DOHH2 (cell line): ENCODE results near the gene NUCKS1.

Source experiments
- H3F3A ChIP-seq: fragments of 200-600 bp; sonication (generic), shearing (Covaris generic); 2 replicates; pipeline ENCODE4 v1.6.0; 2016; ENCODE audit warnings: antibody characterized with exemption, mild to moderate bottlenecking; ENCODE audit not compliant: control insufficient read depth, insufficient read depth
- H3K27ac ChIP-seq: fragments of 200-600 bp; sonication (generic); 2 replicates; pipeline ENCODE4 v1.5.1; 2014; ENCODE audit warnings: low read depth, mild to moderate bottlenecking, low read length, moderate library complexity
- H3K27me3 ChIP-seq: fragments of 200-600 bp; sonication (generic); 2 replicates; pipeline ENCODE4 v1.6.1; 2014; ENCODE audit warnings: mild to moderate bottlenecking, low read length, mixed read lengths; ENCODE audit not compliant: control insufficient read depth
- H3K36me3 ChIP-seq: fragments of 200-600 bp; sonication (generic); 2 replicates; pipeline ENCODE4 v1.6.1; 2014; ENCODE audit warnings: mild to moderate bottlenecking, low read length, moderate library complexity, mixed read lengths; ENCODE audit not compliant: control insufficient read depth
- H3K4me1 ChIP-seq: fragments of 200-600 bp; sonication (generic); 2 replicates; pipeline ENCODE4 v1.6.1; 2014; ENCODE audit warnings: mild to moderate bottlenecking, low read length, mixed read lengths; ENCODE audit not compliant: control insufficient read depth
- H3K4me2 ChIP-seq: fragments of 200-600 bp; sonication (generic); 2 replicates; pipeline ENCODE4 v1.6.0; 2014; ENCODE audit warnings: mild to moderate bottlenecking, low read length, moderate library complexity
- H3K4me3 ChIP-seq: fragments of 200-600 bp; sonication (generic); 2 replicates; pipeline ENCODE4 v1.5.1; 2014; ENCODE audit warnings: mild to moderate bottlenecking, low read length, mixed read lengths
- H3K79me2 ChIP-seq: fragments of 200-600 bp; sonication (generic); 2 replicates; pipeline ENCODE4 v1.6.1; 2014; ENCODE audit warnings: mild to moderate bottlenecking, low read length, mixed read lengths; ENCODE audit not compliant: control insufficient read depth
- H3K9me2 ChIP-seq: fragments of 200-600 bp; sonication (generic); replicated peaks from 2 replicates; pipeline ENCODE4 v1.6.1; 2014; ENCODE audit warnings: mild to moderate bottlenecking, low read length, mixed read lengths; ENCODE audit not compliant: control insufficient read depth
- H3K9me3 ChIP-seq: fragments of 200-600 bp; sonication (generic); 2 replicates; pipeline ENCODE4 v1.6.1; 2014; ENCODE audit warnings: antibody characterized with exemption, low read length, mixed read lengths; ENCODE audit not compliant: control insufficient read depth, insufficient read depth
- H4K20me1 ChIP-seq: fragments of 200-600 bp; sonication (generic); 2 replicates; pipeline ENCODE4 v1.6.0; 2014; ENCODE audit warnings: low read depth, mild to moderate bottlenecking, antibody characterized with exemption, low read length, moderate library complexity; ENCODE audit not compliant: control insufficient read depth, insufficient read depth
- EZH2phosphoT487 ChIP-seq: fragments of 200-600 bp; sonication (generic); IDR thresholded peaks from 2 replicates; pipeline ENCODE4 v1.6.1; 2017; ENCODE audit warnings: borderline replicate concordance, mild to moderate bottlenecking, antibody characterized with exemption, low read length, moderate library complexity, mixed read lengths
- TF ChIP-seq, protein P1 (sequence below): fragments of 200-600 bp; sonication (generic); IDR thresholded peaks from one replicate; pipeline ENCODE4 v1.5.1; 2014; ENCODE audit warnings: antibody characterized with exemption, mild to moderate bottlenecking, low read depth, low read length; ENCODE audit not compliant: poor library complexity, severe bottlenecking

NUCKS1 gene

DNA sequence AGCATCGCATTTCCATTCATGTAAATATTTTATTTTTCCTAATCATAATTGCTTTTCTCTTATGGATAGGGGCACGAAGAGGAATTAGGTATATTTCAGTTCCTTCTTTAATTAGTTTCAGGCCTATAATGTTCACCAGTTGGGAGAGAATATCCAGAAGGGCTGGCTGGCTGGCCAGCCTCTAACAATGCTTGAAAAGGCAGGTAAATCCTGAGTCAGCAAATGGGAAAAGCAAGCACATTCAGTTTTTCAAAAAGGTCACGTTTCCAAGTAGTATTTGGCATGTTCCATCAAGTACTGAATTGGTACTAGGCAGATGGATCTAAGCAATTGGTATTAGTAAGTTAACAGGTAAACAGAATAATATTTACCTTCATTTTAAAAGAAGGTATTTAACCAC lies 17.3 kb upstream of the NUCKS1 start:
- H3K9me2 ChIP-seq, result no peaks in the 10 kb centered on the region
- H3K4me2 ChIP-seq, result no peak overlapping the region
- H3K27me3 ChIP-seq, result no peaks in the 10 kb centered on the region
- H3K27ac ChIP-seq, result no peak overlapping the region
- no peaks in the 10 kb centered on the region for H3K36me3 ChIP-seq
- no peaks in the 10 kb centered on the region for H3K79me2 ChIP-seq
- H3K4me3 ChIP-seq, result no peak overlapping the region
- H3K9me3 ChIP-seq, result no peaks in the 10 kb centered on the region
- 0 out of 2 replicates have a peak, but pooled peaks cover 4% of the 10 kb centered on the region for H3F3A ChIP-seq
- H4K20me1 ChIP-seq, result no peaks in the 10 kb centered on the region
- no peaks in the 10 kb centered on the region for H3K4me1 ChIP-seq
- TF ChIP-seq, protein P1, sequence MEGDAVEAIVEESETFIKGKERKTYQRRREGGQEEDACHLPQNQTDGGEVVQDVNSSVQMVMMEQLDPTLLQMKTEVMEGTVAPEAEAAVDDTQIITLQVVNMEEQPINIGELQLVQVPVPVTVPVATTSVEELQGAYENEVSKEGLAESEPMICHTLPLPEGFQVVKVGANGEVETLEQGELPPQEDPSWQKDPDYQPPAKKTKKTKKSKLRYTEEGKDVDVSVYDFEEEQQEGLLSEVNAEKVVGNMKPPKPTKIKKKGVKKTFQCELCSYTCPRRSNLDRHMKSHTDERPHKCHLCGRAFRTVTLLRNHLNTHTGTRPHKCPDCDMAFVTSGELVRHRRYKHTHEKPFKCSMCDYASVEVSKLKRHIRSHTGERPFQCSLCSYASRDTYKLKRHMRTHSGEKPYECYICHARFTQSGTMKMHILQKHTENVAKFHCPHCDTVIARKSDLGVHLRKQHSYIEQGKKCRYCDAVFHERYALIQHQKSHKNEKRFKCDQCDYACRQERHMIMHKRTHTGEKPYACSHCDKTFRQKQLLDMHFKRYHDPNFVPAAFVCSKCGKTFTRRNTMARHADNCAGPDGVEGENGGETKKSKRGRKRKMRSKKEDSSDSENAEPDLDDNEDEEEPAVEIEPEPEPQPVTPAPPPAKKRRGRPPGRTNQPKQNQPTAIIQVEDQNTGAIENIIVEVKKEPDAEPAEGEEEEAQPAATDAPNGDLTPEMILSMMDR, result no peak
- TF ChIP-seq EZH2phosphoT487, result no peak

DNA sequence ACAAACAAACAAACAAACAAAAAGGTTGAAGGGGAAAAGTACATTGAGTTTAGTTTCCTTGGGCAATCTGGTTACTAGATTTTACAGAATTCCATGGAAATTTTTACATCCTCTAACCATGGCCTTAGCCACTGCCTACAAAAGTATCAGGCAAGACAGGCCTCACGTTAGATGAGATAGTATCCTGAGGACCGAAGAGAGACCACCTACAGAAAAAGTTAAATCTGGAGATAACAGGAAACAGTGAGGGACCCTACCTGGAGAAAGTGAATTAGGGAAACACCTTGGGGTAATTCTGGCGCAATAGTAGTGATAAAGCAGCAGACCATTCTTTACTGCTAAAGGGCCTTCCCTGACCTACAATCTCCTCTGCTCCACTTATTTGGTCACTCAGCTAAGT lies 16.6 kb upstream of the NUCKS1 start:
- H3K27ac ChIP-seq, result no peak overlapping the region
- H3K79me2 ChIP-seq, result no peaks in the 10 kb centered on the region
- H3K27me3 ChIP-seq, result no peaks in the 10 kb centered on the region

DNA sequence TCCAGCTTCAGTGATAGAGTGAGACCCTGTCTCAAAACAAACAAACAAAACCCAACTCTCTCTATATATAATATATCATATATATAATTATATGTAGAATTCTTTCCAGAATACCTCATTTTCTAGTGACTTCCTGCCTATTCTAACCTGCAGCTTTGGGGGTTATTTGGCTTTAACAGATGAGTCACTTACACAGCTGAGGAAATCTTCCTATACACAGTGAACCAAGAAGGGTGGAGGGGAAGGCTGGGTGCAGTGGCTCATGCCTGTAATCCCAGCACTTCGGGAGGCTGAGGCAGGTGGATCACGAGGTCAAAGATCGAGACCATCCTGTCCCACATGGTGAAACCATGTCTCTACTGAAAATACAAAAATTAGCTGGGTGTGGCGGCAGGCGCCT lies 16.1 kb upstream of the NUCKS1 start:
- Histone ChIP-seq H3K27ac (no peak overlapping the region), H3K4me3 (no peak overlapping the region), H3K79me2 (no peaks in the 10 kb centered on the region), H3K27me3 (no peaks in the 10 kb centered on the region), H3K9me2 (no peaks in the 10 kb centered on the region), H3K9me3 (no peaks in the 10 kb centered on the region), H4K20me1 (no peaks in the 10 kb centered on the region), H3K36me3 (no peaks in the 10 kb centered on the region), H3K4me1 (no peaks in the 10 kb centered on the region), H3K4me2 (no peak overlapping the region), H3F3A (0 out of 2 replicates have a peak, but pooled peaks cover 4% of the 10 kb centered on the region)
- TF ChIP-seq EZH2phosphoT487, result no peak
- TF ChIP-seq, protein P1, result no peak

More for the DNA sequence above, 16.6 kb upstream of the NUCKS1 start:
- no peaks in the 10 kb centered on the region for H4K20me1 ChIP-seq
- H3K36me3 ChIP-seq, result no peaks in the 10 kb centered on the region
- H3K4me1 ChIP-seq, result no peaks in the 10 kb centered on the region
- TF ChIP-seq, protein P1, result no peak
- no peak for TF ChIP-seq EZH2phosphoT487
- H3K4me2 ChIP-seq, result no peak overlapping the region
- 0 out of 2 replicates have a peak, but pooled peaks cover 4% of the 10 kb centered on the region for H3F3A ChIP-seq
- H3K9me2 ChIP-seq, result no peaks in the 10 kb centered on the region
- no peak overlapping the region for H3K4me3 ChIP-seq
- H3K9me3 ChIP-seq, result no peaks in the 10 kb centered on the region
